Renal cortical epithelial cell (primary cell): ENCODE data around the gene COL28A1. TPM values are rescaled to one million over a fixed set of nuclear protein-coding genes. Genes with fewer than 3 reads are reported as not detected.
A peak's percentile ranks its signal among the peaks of the same experiment; 100 is the strongest.
"Not testable (repeated sequence)": the region's sequence is repeated elsewhere in the genome, so short reads cannot be mapped to it uniquely, and the experiment has no call there.

Experiments
- DNase-seq: peaks from one replicate; pipeline ENCODE4 v3.0.0-alpha.2; 2011; ENCODE audit warnings: low read depth
- total RNA-seq: library from RNA; depleted of rRNA; stranded (reverse); fragments of >200 nt; gene quantifications from 2 replicates; pipeline ENCODE4 v1.2.3, GENCODE V29; 2014

Gene COL28A1
- total RNA-seq, 1 donor from 2014 or later, result 7.5 TPM

DNA sequence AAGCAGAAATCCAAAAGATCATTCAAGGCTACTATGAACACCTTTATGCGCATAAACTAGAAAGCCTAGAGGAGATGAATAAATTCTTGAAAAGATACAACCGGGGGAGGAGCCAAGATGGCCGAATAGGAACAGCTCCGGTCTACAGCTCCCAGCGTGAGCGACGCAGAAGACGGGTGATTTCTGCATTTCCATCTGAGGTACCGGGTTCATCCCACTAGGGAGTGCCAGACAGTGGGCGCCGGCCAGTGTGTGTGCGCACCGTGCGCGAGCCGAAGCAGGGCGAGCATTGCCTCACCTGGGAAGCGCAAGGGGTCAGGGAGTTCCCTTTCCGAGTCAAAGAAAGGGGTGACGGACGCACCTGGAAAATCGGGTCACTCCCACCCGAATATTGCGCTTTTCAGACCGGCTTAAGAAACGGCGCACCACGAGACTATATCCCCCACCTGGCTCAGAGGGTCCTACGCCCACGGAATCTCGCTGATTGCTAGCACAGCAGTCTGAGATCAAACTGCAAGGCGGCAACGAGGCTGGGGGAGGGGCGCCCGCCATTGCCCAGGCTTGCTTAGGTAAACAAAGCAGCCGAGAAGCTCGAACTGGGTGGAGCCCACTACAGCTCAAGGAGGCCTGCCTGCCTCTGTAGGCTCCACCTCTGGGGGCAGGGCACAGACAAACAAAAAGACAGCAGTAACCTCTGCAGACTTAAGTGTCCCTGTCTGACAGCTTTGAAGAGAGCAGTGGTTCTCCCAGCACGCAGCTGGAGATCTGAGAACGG lies 70.5 kb downstream of the COL28A1 start:
- DNase-seq, result not testable (repeated sequence)

GRCh38 chr7:7454000-7454399 lies 81.7 kb downstream of the COL28A1 start:
- no peak for DNase-seq

- DNase-seq, result no peak
Measured at GRCh38 chr7:7452652-7453051, 83.0 kb downstream of the COL28A1 start.

GRCh38 chr7:7452119-7452518 lies 83.6 kb downstream of the COL28A1 start:
- no peak for DNase-seq

DNA sequence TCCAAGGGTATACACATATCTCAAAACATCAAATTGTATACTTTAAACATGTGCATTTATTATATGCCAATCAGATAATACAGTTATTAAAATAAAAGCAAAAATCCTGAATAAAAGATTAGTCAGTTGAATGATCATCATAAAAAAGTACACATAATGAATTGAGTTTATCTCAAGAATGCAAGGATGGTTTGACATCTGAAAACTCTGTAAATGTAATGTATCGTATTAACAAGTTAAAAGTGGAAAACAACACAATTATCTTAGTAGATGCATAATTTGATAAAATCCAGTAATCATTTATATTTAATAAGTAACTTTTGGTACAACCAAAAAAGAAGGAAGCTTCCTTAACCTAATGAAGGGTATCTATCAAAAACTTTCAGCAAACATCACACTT lies 86.6 kb downstream of the COL28A1 start:
- DNase-seq, result peak; percentile 10

DNA sequence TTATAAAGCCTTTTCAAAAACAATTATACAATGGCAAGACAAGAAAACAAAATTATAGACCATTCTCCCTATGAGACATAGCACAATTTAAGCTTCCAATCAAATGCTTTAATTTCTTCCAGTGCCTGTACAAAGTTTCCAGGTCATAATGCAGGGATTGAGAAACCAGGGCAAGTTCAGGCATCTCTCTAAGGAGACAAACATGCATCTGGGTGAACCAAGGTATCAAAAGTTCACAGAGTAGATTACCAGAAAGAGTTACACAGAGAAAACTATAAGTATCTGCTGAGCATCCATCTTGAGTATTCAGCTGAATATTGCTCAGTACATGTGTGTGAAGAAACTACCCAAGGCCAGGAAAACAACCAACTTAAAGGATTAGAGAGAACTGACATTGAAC lies 89.1 kb downstream of the COL28A1 start:
- DNase-seq, result no peak

- DNase-seq, result no peak
Measured at GRCh38 chr7:7443806-7444350, 91.8 kb downstream of the COL28A1 start.

- no peak for DNase-seq
Measured at GRCh38 chr7:7439564-7439963, 96.1 kb downstream of the COL28A1 start.

DNA sequence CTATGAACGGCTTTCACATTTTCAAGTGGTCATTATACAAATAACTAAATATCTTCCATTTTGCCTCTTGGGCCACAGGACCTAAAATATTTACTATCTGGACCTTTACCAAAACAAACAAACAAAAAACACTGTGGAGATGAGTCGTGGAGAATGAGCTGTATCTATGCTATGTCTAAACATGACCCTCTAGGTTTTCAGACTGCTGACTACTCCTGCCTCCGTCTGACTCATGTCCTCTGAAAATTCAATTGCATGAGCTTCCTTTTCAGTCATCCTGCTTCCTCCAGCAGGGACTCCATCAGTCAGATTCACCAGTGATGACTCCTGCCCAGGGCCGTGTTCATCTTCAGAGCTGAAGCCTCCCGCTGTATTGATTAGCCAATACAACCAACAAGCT lies 96.8 kb downstream of the COL28A1 start:
- DNase-seq, result peak; percentile 95

GRCh38 chr7:7435978-7436377 lies 99.7 kb downstream of the COL28A1 start:
- no peak for DNase-seq

DNA sequence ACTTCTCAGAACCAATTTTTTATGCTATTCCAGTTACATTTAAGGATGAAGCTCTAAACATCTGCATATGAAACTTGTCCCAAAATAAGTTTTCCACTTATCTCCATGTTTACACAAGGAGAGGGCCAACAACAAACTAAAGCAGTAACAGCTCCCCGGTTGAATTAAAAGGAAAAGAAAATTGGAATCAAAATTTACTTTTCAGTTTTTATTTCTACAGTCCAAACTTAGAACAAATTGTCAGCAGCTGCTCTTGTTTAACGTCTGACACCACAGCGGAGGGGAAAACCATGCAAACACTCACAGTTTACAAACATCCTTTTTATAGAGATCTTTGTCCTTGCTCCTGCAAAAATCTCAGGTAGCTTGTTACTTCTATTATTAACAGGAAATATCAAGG lies 101.3 kb downstream of the COL28A1 start:
- no peak for DNase-seq

- no peak for DNase-seq
Measured at GRCh38 chr7:7433811-7434210, 101.9 kb downstream of the COL28A1 start.

- no peak for DNase-seq
Measured at GRCh38 chr7:7432979-7433378, 102.7 kb downstream of the COL28A1 start.

- DNase-seq, result peak; percentile 11
Measured at GRCh38 chr7:7428806-7429205, 106.9 kb downstream of the COL28A1 start.

- DNase-seq, result no peak
Measured at GRCh38 chr7:7427363-7427762, 108.3 kb downstream of the COL28A1 start.

GRCh38 chr7:7426676-7427075 lies 109.0 kb downstream of the COL28A1 start:
- no peak for DNase-seq

DNA sequence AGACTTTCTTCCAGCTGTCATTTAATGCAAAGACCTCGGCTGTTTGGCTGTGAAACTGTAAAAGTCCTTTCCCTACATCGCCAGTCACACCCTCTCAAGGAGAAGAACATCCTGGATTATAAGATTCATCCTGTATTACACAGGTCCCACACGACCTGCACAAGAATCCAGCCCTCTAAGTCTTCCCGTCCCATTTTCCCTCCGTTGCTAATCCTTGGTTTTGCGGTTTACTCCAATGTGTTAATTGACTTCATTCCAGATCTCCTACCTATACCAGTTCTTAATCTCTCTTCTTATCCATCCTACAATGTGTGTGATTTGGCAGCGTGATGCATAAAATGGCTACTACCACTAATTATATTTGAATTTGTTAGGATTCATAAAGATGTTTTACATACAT lies 110.4 kb downstream of the COL28A1 start:
- DNase-seq, result no peak

GRCh38 chr7:7424151-7424873 lies 111.4 kb downstream of the COL28A1 start:
- DNase-seq, result peak; percentile 53

GRCh38 chr7:7422641-7423040 lies 113.0 kb downstream of the COL28A1 start:
- DNase-seq, result no peak

- DNase-seq, result no peak
Measured at GRCh38 chr7:7421826-7422225, 113.8 kb downstream of the COL28A1 start.

DNA sequence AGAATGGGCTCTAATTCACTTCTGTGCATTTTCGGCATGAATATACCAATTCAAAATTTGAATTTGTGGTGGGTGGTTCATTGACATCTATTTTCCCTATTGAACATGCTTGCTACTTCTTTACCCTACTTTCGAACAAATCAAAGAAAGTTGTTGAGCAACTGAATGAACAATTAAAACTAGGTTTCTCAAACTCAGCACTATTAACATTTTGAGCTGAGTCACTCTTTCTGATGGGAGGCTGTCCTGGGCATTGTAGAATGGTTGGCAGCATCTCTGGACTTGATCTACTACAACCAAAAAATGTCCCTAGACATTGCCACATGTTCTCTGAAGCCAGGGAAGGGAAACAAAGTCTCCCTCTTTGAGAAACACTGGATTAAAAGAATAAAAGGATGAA lies 116.7 kb downstream of the COL28A1 start:
- no peak for DNase-seq

DNA sequence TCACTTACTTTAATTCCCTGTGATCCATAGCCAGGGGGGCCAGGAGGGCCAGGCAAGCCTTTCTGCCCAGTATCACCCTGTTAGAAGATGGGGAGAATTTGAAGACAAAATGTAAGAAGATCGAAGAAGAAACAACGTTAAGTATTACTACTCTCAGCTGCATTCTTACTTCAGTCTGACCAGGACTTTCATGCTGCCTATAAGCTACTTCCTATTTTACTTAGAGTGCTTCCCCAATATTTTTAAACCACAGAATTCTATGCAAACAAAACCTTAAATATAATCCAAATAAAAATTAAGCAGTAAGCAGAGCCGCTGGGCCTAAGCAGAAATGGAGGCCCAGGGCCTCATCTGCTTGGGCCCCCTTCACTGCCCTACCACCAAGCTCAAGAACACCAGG lies 117.8 kb downstream of the COL28A1 start:
- DNase-seq, result no peak

DNA sequence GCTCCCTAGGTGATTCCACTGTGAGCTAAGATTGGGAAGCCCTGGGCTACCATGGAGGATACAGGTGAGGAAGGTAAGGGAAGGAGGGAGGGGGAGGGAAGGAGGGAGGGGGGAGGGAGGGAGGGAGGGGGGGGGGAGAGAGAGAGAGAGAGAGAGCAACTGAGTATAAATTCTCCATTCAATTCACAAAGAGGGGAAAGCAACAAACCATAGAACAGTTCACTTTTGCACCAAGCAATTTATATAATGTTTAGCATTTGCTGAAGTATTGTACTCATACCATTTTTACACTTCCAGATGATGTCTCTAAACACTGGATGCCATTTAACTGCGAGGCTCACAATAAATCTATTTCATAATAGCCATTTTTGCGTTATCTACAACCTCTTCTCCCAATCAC lies 118.3 kb downstream of the COL28A1 start:
- no peak for DNase-seq
